ENCODE results near the gene VSTM2B.

The VSTM2B gene

DNA sequence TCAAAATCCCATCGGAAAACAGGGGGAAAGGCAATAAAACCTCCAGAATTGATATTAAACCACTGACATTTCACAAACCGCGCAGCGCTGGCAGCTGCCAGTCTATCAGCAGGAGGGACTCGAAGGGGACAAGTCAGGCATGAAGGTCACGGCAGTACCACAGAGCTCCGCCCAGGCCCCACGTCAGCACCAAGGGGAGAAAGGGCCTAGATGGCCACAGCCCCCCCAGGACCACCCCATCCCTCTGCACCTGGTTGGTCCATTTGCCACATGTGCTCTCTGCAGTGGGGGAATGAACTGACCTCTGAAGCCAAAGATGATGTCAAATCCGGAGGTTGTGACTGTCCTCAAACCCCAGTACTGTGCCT is 9.5 kb upstream of the VSTM2B start:
- DNase-seq (ENCODE audit: low spot score): no peak

GRCh38 chr19:29516821-29517395 is 8.9 kb upstream of the VSTM2B start:
- DNase-seq (ENCODE audit: low spot score): no peak

GRCh38 chr19:29517412-29517811 is 8.4 kb upstream of the VSTM2B start:
- DNase-seq (ENCODE audit: low spot score): no peak

GRCh38 chr19:29517946-29518345 is 7.8 kb upstream of the VSTM2B start:
- no peak for DNase-seq (ENCODE audit: low spot score)

DNA sequence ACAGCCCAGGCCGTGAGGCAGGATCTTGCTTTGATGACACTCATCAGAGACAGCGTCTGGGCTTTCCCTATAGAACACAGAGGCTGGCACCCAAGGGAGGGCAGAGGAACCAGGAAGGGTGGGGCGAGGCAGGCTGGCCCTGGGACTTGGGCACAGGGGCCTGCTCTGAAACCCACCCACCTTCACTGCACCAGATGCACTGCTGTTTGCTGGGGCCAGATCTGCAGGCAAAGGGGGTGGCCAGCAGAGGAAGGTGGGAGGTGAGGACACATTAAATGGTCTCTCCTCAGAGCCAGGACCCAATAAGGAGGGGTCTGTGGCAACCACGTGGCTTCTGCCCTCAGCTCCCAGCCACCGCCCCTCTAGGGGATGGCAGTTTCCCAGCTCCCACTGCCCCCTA is 6.6 kb upstream of the VSTM2B start:
- DNase-seq (ENCODE audit: low spot score): no peak

DNA sequence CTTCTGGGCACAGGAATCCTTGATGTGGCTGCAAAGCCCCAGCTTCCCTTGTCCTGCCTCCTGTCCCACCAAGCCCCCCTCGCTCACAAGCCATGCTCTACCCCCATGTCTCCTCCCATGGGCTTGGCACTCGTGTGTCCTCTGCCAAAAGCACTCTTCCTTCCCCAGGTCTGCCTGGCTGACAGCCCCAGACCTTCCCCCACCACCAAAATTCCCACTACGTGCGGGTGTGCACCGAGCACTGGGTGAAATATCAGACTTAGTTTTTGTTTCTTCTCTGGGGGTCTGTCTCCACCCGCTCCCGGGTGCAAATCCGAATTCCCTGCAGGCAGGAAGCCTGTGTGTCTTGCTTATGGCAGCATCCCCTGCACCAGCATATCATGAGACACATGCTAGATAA is 5.9 kb upstream of the VSTM2B start:
- DNase-seq (ENCODE audit: low spot score): no peak

- no peak for DNase-seq (ENCODE audit: low spot score)
Measured at GRCh38 chr19:29520390-29520789, 5.4 kb upstream of the VSTM2B start.

- no peak for DNase-seq (ENCODE audit: low spot score)
Measured at GRCh38 chr19:29521291-29522075, 4.3 kb upstream of the VSTM2B start.

GRCh38 chr19:29523568-29523967 is 2.2 kb upstream of the VSTM2B start:
- DNase-seq (ENCODE audit: low spot score): no peak

GRCh38 chr19:29524201-29524911 is 1.4 kb upstream of the VSTM2B start:
- no peak for DNase-seq (ENCODE audit: low spot score)

- DNase-seq (ENCODE audit: low spot score): no peak
Measured at GRCh38 chr19:29524912-29525831, 622 bp upstream of the VSTM2B start.

- no peak for DNase-seq (ENCODE audit: low spot score)
Measured at GRCh38 chr19:29526730-29527499, 1.1 kb downstream of the VSTM2B start.

GRCh38 chr19:29527500-29528328 is 1.9 kb downstream of the VSTM2B start:
- DNase-seq (ENCODE audit: low spot score): no peak

DNA sequence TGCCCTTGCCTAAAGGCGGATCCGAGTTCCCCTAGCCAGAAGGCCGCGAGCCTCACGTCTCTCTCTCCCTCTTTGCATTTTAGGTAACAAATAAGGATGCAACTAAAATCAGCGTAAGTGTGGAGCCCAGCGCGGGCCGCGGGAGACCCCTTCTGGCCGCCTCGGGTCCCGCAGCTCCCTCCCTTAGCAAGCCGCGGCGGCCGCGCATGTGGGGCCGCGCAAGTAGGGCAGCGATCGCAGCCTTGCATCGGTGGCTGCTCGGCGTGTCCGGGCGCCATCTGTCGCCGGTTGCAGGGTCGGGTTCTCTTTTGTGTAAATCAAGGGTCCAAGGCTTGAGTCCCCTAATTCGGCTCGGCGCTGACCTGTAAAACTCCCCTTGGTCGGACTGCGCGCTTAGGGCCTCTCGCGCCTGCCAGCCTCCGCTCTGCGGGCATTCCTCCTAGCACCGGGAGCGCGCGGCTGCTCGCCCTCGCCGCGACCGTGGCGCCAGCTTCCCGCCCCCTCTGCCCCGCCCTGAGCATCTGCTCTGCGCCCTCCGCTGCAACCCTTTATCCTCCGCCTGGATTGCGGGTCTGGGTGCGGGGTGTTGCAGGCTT is 2.7 kb downstream of the VSTM2B start:
- DNase-seq (ENCODE audit: low spot score): no peak

- no peak for DNase-seq (ENCODE audit: low spot score)
Measured at GRCh38 chr19:29528946-29529645, 3.3 kb downstream of the VSTM2B start.

GRCh38 chr19:29529646-29530539 is 4.1 kb downstream of the VSTM2B start:
- no peak for DNase-seq (ENCODE audit: low spot score)

DNA sequence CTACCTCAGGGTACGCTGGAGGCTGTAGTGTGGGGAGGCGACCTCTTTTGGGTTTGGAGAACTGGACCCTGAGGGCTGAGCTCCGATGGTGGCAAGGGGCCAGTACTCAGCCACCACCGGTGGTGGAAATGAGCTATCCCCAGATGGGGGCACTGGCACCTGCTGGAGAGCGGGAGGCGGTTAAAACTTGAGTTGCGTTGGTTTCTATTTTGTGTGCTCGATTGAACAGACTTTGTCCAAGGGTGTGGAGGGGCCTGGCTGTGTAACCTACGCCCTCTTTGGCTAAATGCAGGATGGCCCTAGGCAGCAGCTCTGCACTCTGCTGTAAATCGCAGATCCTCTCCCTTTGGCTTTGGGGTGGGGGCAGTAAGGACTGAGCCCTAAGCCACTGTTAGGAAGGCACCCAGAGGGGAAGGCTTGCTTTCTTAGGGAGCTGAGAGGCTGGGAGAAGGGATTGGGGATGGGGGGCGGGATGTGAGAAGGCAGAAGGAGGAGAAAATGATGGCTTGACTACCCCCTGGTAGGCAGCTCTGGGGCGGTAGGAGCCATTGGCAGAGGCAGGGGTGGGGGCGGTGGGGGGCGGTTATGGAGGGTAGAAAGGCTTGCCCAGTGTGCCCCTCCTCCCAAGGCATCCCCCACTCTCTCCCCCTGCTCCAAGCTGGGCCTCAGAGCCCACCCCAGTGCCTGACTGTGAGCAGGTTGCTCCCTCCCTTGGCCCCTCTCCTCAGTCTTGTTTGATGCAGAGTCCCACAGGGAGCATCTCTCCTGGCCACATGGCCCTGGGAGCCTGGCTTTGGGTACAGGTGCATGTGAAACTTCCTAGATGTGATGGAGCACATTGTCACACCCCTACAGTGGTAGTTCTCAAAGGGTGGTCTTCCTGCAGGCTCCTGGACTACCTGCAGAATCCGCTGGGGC is 5.0 kb downstream of the VSTM2B start:
- DNase-seq (ENCODE audit: low spot score): no peak
